Breast epithelium (tissue), 4 donors: ENCODE data around the gene IL1RL1. TPM values are rescaled to one million over a fixed set of nuclear protein-coding genes. Genes with fewer than 3 reads are reported as not detected.

Source experiments
- DNase-seq, 2 donors: peaks; one replicate each; pipeline ENCODE4 v3.0.0-alpha.2; 2019; ENCODE audit warnings: low spot score in 2 of 2
- H3K27ac ChIP-seq, 2 donors: fragments of 200-600 bp; sonication (generic) in 1 of 2; one replicate each; pipeline ENCODE4 v1.5.1; 2016 to 2019; ENCODE audit warnings: mild to moderate bottlenecking in 1 of 2
- H3K27me3 ChIP-seq, 2 donors: fragments of 200-600 bp; sonication (generic) in 1 of 2; one replicate each; pipeline versions ENCODE4 v1.5.1 to v1.6.0; 2017 to 2019; ENCODE audit warnings: control low read depth in 1 of 2, mild to moderate bottlenecking in 1 of 2
- H3K36me3 ChIP-seq: fragments of 200-600 bp; one replicate; pipeline ENCODE4 v1.5.1; 2019
- H3K4me1 ChIP-seq, 2 donors: fragments of 200-600 bp; sonication (generic); one replicate each; pipeline ENCODE4 v1.5.1; 2016 to 2019; ENCODE audit warnings: control low read depth in 1 of 2
- H3K4me3 ChIP-seq, 3 donors: fragments of 200-600 bp; sonication (generic); 1 replicate in 2 of 3; 2 replicates in 1 of 3; pipeline ENCODE4 v1.5.1; 2016 to 2019; ENCODE audit warnings: mild to moderate bottlenecking in 3 of 3, moderate library complexity in 2 of 3
- H3K9me3 ChIP-seq, 2 donors: fragments of 200-600 bp; sonication (generic) in 1 of 2; one replicate each; pipeline ENCODE4 v1.5.1; 2016 to 2019; ENCODE audit warnings: control low read depth in 1 of 2
- POLR2A ChIP-seq: fragments of 450-650 bp; IDR thresholded peaks from one replicate; pipeline ENCODE4 v1.6.1; 2016; ENCODE audit warnings: antibody characterized with exemption, mild to moderate bottlenecking, moderate library complexity
- POLR2AphosphoS5 ChIP-seq, 3 donors: sonication (generic); formaldehyde crosslinking; IDR thresholded peaks; one replicate each; pipeline ENCODE4 v1.6.1; 2017; ENCODE audit warnings: antibody characterized with exemption in 3 of 3
- intact Hi-C: fragments of 100-400 bp; cut with DNase I; formaldehyde crosslinking; loops from one replicate; pipeline ENCODE4 v1.15.1; 2023; ENCODE audit warnings: low total_unique reads
- total RNA-seq, 3 donors: library from RNA; depleted of rRNA; stranded (reverse); fragments of >200 nt; gene quantifications; one replicate each; pipeline ENCODE4 v1.1.0, GENCODE V29; 2016
- TF ChIP-seq, protein P1 (sequence below), 3 donors: fragments of 450-650 bp; IDR thresholded peaks; one replicate each; pipeline ENCODE4 v1.5.1; 2016 to 2017; ENCODE audit warnings: antibody characterized with exemption in 3 of 3, mild to moderate bottlenecking in 3 of 3, moderate library complexity in 3 of 3

The IL1RL1 gene
- total RNA-seq, 3 donors from 2014 or later, result 6.3 to 27.8 (median 12.1) TPM

- no peak overlapping the region for H3K27ac ChIP-seq
- no peak overlapping the region for H3K4me3 ChIP-seq
- DNase-seq, result no peak
- TF ChIP-seq POLR2AphosphoS5 (IDR thresholded peaks at IDR 0.05) (no peak), POLR2A (no peak)
- TF ChIP-seq, protein P1, sequence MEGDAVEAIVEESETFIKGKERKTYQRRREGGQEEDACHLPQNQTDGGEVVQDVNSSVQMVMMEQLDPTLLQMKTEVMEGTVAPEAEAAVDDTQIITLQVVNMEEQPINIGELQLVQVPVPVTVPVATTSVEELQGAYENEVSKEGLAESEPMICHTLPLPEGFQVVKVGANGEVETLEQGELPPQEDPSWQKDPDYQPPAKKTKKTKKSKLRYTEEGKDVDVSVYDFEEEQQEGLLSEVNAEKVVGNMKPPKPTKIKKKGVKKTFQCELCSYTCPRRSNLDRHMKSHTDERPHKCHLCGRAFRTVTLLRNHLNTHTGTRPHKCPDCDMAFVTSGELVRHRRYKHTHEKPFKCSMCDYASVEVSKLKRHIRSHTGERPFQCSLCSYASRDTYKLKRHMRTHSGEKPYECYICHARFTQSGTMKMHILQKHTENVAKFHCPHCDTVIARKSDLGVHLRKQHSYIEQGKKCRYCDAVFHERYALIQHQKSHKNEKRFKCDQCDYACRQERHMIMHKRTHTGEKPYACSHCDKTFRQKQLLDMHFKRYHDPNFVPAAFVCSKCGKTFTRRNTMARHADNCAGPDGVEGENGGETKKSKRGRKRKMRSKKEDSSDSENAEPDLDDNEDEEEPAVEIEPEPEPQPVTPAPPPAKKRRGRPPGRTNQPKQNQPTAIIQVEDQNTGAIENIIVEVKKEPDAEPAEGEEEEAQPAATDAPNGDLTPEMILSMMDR (IDR thresholded peaks at IDR 0.05), result no peak
- H3K27me3 ChIP-seq, result no peaks in the 10 kb centered on the region
- peaks cover 14 to 20% of the 10 kb centered on the region in 2 donors for H3K9me3 ChIP-seq
- no peaks in the 10 kb centered on the region for H3K4me1 ChIP-seq
- no peaks in the 10 kb centered on the region for H3K36me3 ChIP-seq
- intact Hi-C loops, result no loop called here
Measured at GRCh38 chr2:102367331-102367971, 56.1 kb downstream of the IL1RL1 start.

- no peaks in the 10 kb centered on the region for H3K4me1 ChIP-seq
- no peak overlapping the region for H3K4me3 ChIP-seq
- intact Hi-C loops, result no loop called here
- no peak overlapping the region for H3K27ac ChIP-seq
- no peaks in the 10 kb centered on the region for H3K27me3 ChIP-seq
- TF ChIP-seq POLR2A, result no peak
- TF ChIP-seq, protein P1 (IDR thresholded peaks at IDR 0.05), result no peak
- TF ChIP-seq POLR2AphosphoS5 (IDR thresholded peaks at IDR 0.05), result no peak
- DNase-seq, result no peak
- H3K36me3 ChIP-seq, result no peaks in the 10 kb centered on the region
- peaks cover 14 to 20% of the 10 kb centered on the region in 2 donors for H3K9me3 ChIP-seq
Measured at GRCh38 chr2:102368461-102369109, 57.2 kb downstream of the IL1RL1 start.

DNA sequence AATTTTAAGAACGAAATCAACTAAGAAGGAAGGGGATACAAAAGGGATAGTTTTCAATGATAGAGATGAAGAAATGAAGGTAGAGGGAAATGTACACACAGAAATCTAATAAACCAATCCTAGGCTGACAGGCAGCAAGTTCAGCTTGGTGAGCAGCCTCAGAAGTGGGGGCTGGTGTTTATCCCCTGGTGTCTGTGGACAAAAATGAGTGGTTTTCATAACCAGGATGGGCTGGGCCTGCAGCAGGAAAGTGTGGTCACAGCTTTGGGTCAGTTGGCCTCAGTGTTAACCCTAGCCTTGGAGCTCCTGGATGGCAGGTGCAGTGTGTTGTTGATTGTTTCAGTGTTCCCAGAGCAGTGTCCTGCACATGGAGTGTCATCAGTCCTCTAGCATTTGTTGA is 58.5 kb downstream of the IL1RL1 start:
- intact Hi-C loops, result no loop called here
- TF ChIP-seq, protein P1 (IDR thresholded peaks at IDR 0.05), result no peak
- TF ChIP-seq POLR2AphosphoS5 (IDR thresholded peaks at IDR 0.05) (no peak), POLR2A (no peak)
- no peak overlapping the region for H3K4me3 ChIP-seq
- no peak overlapping the region for H3K27ac ChIP-seq
- H3K4me1 ChIP-seq, result no peaks in the 10 kb centered on the region
- no peaks in the 10 kb centered on the region for H3K27me3 ChIP-seq
- peaks cover 14 to 20% of the 10 kb centered on the region in 2 donors for H3K9me3 ChIP-seq
- no peaks in the 10 kb centered on the region for H3K36me3 ChIP-seq
- DNase-seq, result no peak

- Histone ChIP-seq H3K27ac (no peak overlapping the region), H3K9me3 (no peaks in the 10 kb centered on the region), H3K4me1 (no peaks in the 10 kb centered on the region), H3K36me3 (no peaks in the 10 kb centered on the region), H3K4me3 (no peak overlapping the region), H3K27me3 (no peaks in the 10 kb centered on the region)
- intact Hi-C loops, result no loop called here
- TF ChIP-seq POLR2AphosphoS5 (IDR thresholded peaks at IDR 0.05) (no peak), POLR2A (no peak)
- TF ChIP-seq, protein P1 (IDR thresholded peaks at IDR 0.05), result no peak
- DNase-seq, result no peak
Measured at GRCh38 chr2:102376052-102376591, 64.8 kb downstream of the IL1RL1 start.

GRCh38 chr2:102383722-102384121 is 72.4 kb downstream of the IL1RL1 start:
- H3K4me1 ChIP-seq, result no peaks in the 10 kb centered on the region
- TF ChIP-seq, protein P1 (IDR thresholded peaks at IDR 0.05), result no peak
- TF ChIP-seq POLR2A, result no peak
- H3K27ac ChIP-seq, result no peak overlapping the region
- intact Hi-C loops, result no loop called here
- H3K4me3 ChIP-seq, result no peak overlapping the region
- no peaks in the 10 kb centered on the region for H3K36me3 ChIP-seq
- peaks cover 0 to 22% of the 10 kb centered on the region in 2 donors for H3K9me3 ChIP-seq
- H3K27me3 ChIP-seq, result no peaks in the 10 kb centered on the region
- no peak for DNase-seq
